HEK293 (cell line): ENCODE measurements around the gene PIAS2.
"Not testable (repeated sequence)": the region's sequence is repeated elsewhere in the genome, so short reads cannot be mapped to it uniquely, and the experiment has no call there.

Experiments used
- CTCF ChIA-PET: fragments of 350-600 bp; formaldehyde crosslinking; extraction: SDS; loops from one replicate; lab custom pipeline; 2021; ENCODE audit warnings: antibody characterized with exemption; lab: Yijun Ruan, JAX
- POLR2A ChIA-PET: fragments of 300-600 bp; formaldehyde crosslinking; extraction: SDS; loops from one replicate; lab custom pipeline; 2020; ENCODE audit warnings: antibody characterized with exemption, inconsistent platforms; lab: Yijun Ruan, JAX
- H3K27ac ChIP-seq: fragments of 200-500 bp; sonication (Bioruptor generic); 2 replicates; pipeline ENCODE4 v1.5.1; 2014; ENCODE audit warnings: low read depth, low read length, control low read depth, inconsistent platforms; ENCODE audit errors: extremely low read depth
- H3K36me3 ChIP-seq, 2 experiments: fragments of 200-500 bp in 1 of 2; sonication (Bioruptor generic) in 1 of 2; 1 replicate in 1 of 2; 2 replicates in 1 of 2; pipeline ENCODE4 v1.5.1; 2014 to 2017; ENCODE audit warnings: inconsistent platforms in 2 of 2, low read length in 2 of 2; ENCODE audit not compliant: control insufficient read depth in 2 of 2, insufficient read depth in 1 of 2
- H3K4me1 ChIP-seq: fragments of 200-500 bp; sonication (Bioruptor generic); 2 replicates; pipeline ENCODE4 v1.5.1; 2014; ENCODE audit warnings: mild to moderate bottlenecking, low read length, inconsistent platforms; ENCODE audit not compliant: control insufficient read depth, insufficient read depth
- H3K4me3 ChIP-seq: 2 replicates; pipeline ENCODE4 v1.5.1; 2011; ENCODE audit warnings: low read depth, mild to moderate bottlenecking, control low read depth, low read length, moderate library complexity
- H3K9me3 ChIP-seq: fragments of 200-500 bp; sonication (Bioruptor generic); 2 replicates; pipeline ENCODE4 v1.5.1; 2014; ENCODE audit warnings: low read depth, low read length, inconsistent platforms; ENCODE audit not compliant: control insufficient read depth, insufficient read depth
- GLI4 ChIP-seq: fragments of 450-650 bp; formaldehyde crosslinking; IDR thresholded peaks from 2 replicates; pipeline ENCODE4 v1.5.1; 2016; ENCODE audit warnings: missing biosample characterization, missing genetic modification characterization
- HOXA7 ChIP-seq: sonication (generic); formaldehyde crosslinking; IDR thresholded peaks from 2 replicates; pipeline ENCODE4 v1.8.1; 2022; ENCODE audit warnings: missing genetic modification reagents, borderline replicate concordance
- KLF8 ChIP-seq: fragments of 450-650 bp; formaldehyde crosslinking; IDR thresholded peaks from 2 replicates; pipeline ENCODE4 v1.5.1; 2016; ENCODE audit warnings: missing biosample characterization, missing genetic modification characterization
- SCRT2 ChIP-seq: fragments of 450-650 bp; formaldehyde crosslinking; IDR thresholded peaks from 2 replicates; pipeline ENCODE4 v1.5.1; 2016; ENCODE audit warnings: missing biosample characterization, missing genetic modification characterization
- ZBTB11 ChIP-seq: fragments of 450-650 bp; formaldehyde crosslinking; conservative IDR thresholded peaks from 2 replicates; pipeline ENCODE4 v1.5.1; 2016; ENCODE audit warnings: low read depth, missing biosample characterization, missing genetic modification characterization
- ZBTB26 ChIP-seq: fragments of 450-650 bp; formaldehyde crosslinking; optimal IDR thresholded peaks from 2 replicates; pipeline ENCODE3; 2016; ENCODE audit warnings: missing biosample characterization, mild to moderate bottlenecking, missing genetic modification characterization
- ZBTB49 ChIP-seq: fragments of 450-650 bp; formaldehyde crosslinking; IDR thresholded peaks from 2 replicates; pipeline ENCODE4 v1.5.1; 2016; ENCODE audit warnings: missing biosample characterization, missing genetic modification characterization, low read depth
- ZNF335 ChIP-seq: fragments of 450-650 bp; formaldehyde crosslinking; conservative IDR thresholded peaks from 2 replicates; pipeline ENCODE4 v1.5.1; 2016; ENCODE audit warnings: missing biosample characterization, missing genetic modification characterization
- ZNF350 ChIP-seq: fragments of 450-650 bp; formaldehyde crosslinking; IDR thresholded peaks from 2 replicates; pipeline ENCODE4 v1.5.0; 2017; ENCODE audit warnings: missing biosample characterization, mild to moderate bottlenecking, missing genetic modification characterization
- ZNF530 ChIP-seq: fragments of 450-650 bp; formaldehyde crosslinking; IDR thresholded peaks from 2 replicates; pipeline ENCODE4 v1.5.1; 2016; ENCODE audit warnings: low read depth, missing biosample characterization, missing genetic modification characterization
- ZNF558 ChIP-seq: fragments of 450-650 bp; formaldehyde crosslinking; IDR thresholded peaks from 2 replicates; pipeline ENCODE4 v1.5.1; 2016; ENCODE audit warnings: missing biosample characterization, missing genetic modification characterization
- ZNF747 ChIP-seq: fragments of 450-650 bp; formaldehyde crosslinking; IDR thresholded peaks from 2 replicates; pipeline ENCODE4 v1.5.1; 2016; ENCODE audit warnings: missing biosample characterization, missing genetic modification characterization
- ZNF777 ChIP-seq: fragments of 450-650 bp; formaldehyde crosslinking; IDR thresholded peaks from 2 replicates; pipeline ENCODE4 v1.5.1; 2017; ENCODE audit warnings: missing biosample characterization, missing genetic modification characterization, borderline replicate concordance

The PIAS2 gene

GRCh38 chr18:46917108-46917802, at the start of gene PIAS2, which contains the start of gene KATNAL2 (continued):
- peak; percentile 57 for TF ChIP-seq ZBTB26
- TF ChIP-seq ZNF335: no peak

- H3K4me1 ChIP-seq, CTCF ChIA-PET, H3K4me3 ChIP-seq, H3K36me3 ChIP-seq, POLR2A ChIA-PET, H3K9me3 ChIP-seq, H3K27ac ChIP-seq: not testable (repeated sequence)
Measured at GRCh38 chr18:46966266-46966665, 49.0 kb upstream of the PIAS2 start.

GRCh38 chr18:46964579-46965293, 47.4 kb upstream of the PIAS2 start:
- H3K4me1 ChIP-seq, H3K4me3 ChIP-seq, H3K27ac ChIP-seq, POLR2A ChIA-PET, H3K36me3 ChIP-seq, CTCF ChIA-PET, H3K9me3 ChIP-seq: not testable (repeated sequence)

- POLR2A ChIA-PET, CTCF ChIA-PET, H3K36me3 ChIP-seq, H3K9me3 ChIP-seq, H3K4me1 ChIP-seq, H3K27ac ChIP-seq, H3K4me3 ChIP-seq: not testable (repeated sequence)
Measured at GRCh38 chr18:46963656-46964578, 46.6 kb upstream of the PIAS2 start.

GRCh38 chr18:46958209-46958608, 40.9 kb upstream of the PIAS2 start:
- H3K27ac ChIP-seq: no peak overlapping the region
- ChIA-PET POLR2A (no interaction called here), CTCF (interaction anchor here (0.6 kb wide), 2 partner anchors 75 to 1290 kb away, joined by 3 read pairs; no protein-coding TSS in a partner anchor)
- no peaks in the 10 kb centered on the region for H3K36me3 ChIP-seq
- no peaks in the 10 kb centered on the region for H3K9me3 ChIP-seq
- TF ChIP-seq KLF8 (tag by site-specific recombination) (no peak), ZNF335 (no peak), ZNF777 (tag by site-specific recombination) (no peak), SCRT2 (tag by site-specific recombination) (no peak), ZNF747 (tag by site-specific recombination) (no peak), ZBTB11 (no peak), ZNF558 (no peak), ZNF530 (tag by site-specific recombination) (no peak), ZNF350 (tag by site-specific recombination) (no peak), HOXA7 (CRISPR knock-in tag) (no peak), GLI4 (tag by site-specific recombination) (no peak), ZBTB49 (no peak)
- no peak overlapping the region for H3K4me3 ChIP-seq
- no peaks in the 10 kb centered on the region for H3K4me1 ChIP-seq
